DMS53 (cell line): ENCODE measurements around the gene GNA14.
"Not testable (repeated sequence)": the region's sequence is repeated elsewhere in the genome, so short reads cannot be mapped to it uniquely, and the experiment has no call there.

Experiments
- DNase-seq: peaks from one replicate; lab custom pipeline; 2025; lab: John Stamatoyannopoulos, UW

Gene GNA14

DNA sequence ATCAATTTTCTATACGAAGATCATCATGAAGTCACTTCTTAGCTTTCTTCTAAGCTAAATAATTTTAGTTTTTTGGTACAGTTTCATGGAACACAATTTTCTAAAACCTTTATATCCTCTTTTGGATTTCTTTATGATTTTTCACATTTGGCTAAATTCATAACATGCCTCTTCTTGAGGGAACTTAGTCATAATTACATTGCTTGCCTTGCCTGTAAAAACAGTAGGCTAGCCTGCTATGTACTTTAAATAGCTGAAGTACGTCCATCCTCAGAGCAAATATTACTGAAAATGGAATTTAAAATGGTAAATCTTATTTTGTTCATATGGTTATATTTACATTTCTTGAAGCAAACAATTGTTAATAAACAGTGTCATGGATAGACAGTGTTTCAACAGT, 245.8 kb downstream of the GNA14 start:
- no peak for DNase-seq

DNA sequence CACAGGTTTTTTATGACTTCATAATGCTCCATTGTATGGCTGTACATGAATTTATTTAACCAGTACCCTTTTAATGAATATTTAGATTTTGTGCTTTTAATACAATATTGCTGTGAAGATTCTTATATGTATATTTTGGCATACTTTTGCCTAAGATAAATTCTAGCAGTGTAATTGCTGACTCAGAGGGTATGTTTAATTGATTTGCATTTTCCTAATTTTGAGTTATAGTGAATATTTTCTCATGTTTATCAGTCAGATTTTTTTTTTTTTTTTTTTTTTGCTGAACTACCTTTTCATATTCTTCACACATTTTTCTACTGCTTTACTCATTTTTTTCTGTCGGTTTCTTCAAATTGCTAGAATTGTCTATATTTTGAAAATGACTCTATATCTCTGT, 248.2 kb downstream of the GNA14 start:
- DNase-seq, result no peak

DNA sequence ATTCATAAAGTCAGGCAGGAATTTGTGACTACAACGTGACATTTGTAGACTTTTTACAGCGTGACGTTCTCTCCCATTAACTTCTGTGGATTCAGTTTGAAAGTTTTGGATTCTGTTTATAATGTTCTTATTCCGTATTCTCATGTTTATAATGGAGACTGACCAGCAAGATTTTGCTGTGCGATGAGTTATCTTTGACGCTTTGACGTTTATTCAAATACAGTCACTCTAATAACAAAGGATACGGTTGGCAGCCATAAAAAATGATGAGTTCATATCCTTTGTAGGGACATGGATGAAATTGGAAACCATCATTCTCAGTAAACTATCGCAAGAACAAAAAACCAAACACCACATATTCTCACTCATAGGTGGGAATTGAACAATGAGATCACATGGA, 249.5 kb downstream of the GNA14 start:
- not testable (repeated sequence) for DNase-seq

DNA sequence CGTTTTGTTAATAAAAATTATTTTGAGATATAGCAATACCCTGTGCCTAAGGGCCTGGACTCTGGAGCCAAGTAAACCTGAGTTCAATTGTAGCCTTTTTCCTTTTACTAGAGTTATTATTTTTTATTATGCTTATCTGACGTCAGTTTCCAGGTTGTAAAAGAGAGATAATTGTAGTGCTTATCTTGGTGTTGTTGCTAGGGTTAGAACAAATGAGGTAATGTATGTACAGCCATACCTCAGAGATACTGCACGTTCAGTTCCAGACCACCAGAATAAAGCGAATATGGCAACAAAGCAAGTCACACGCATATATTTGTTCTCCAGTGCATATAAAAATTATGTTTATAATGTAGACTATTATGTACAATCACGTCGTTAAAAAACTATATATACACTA, 255.8 kb downstream of the GNA14 start:
- no peak for DNase-seq

DNA sequence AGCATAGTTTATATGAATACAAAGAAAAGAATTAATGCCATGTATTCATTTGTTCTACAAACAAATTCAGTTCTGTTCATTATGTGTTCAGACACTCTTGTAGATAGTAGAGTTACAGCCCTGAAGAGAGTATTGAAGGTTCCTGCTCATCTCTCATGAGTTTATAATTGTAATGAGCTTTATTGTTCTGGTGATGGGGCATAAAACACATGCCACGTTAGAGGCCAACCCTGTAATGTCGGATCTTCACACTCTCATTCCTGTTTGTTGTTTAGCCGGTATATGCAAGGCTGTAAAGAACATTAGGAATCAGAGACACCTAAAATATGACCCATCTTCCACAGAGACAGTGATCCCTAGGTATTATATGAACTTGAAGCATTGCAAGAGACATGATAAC, 256.3 kb downstream of the GNA14 start:
- DNase-seq, result no peak

DNA sequence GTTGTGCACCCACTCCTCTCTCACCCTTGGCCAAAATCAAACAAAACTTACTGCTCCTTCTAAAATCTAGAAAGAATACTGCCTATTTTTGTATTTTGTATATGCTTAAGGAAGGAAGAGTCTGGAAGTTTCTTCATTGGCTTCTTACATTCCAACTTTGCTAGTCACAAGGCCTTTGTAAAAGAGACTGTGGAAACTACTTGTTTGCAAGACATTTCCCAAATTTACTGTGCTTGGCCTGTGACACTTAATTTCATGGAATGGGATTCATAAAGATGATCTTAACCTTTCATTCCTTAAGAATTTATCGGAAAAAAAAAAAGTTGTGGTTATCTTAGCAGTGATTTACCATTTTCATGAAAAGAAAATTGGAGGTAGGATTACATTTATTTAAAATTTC, 261.9 kb downstream of the GNA14 start:
- DNase-seq, result no peak

DNA sequence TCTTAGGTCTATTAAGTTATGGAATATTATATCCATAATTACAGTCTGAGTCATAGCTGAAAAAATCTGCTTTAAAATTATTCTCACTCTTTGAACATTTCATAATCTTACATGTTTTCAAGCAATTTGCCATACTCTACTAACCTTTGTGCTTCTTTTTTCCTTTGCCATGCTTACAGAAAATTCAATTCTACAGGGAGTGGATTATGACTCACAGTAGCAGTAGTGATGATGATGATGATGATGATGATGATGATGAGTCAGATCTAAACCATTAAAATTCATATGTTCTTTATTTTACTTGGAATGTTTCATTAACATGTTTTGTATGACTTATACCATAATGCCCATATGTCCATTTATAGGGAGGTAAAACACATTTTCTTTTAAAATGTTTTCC, 263.7 kb downstream of the GNA14 start:
- DNase-seq, result no peak

DNA sequence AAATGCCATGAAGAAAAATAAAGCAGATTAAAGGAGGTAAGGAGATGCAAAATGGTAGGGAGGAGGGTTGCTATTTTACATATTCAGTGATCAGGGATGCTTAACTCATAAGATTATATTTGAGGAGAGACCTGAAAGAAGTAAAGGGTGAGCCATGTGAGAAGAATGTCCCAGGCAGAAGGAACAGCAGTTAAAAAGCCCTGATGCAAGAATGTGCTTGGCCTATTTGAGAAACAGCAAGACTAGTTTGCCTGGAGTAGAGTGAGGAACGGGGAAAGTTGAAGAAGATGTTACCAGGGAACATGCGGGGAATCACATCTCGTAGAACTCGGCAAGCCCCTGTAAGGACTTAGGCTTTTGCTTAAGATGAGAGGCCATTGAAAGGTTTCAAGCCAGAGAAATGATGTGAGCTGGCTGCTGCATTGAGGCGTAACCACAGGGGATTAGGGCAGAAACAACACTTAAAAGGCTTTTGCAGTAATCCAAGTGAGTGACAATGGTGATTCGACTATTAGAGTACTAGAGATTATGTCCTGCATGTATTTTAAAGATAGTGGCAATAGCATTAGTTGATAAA, 272.1 kb downstream of the GNA14 start:
- DNase-seq, result no peak

DNA sequence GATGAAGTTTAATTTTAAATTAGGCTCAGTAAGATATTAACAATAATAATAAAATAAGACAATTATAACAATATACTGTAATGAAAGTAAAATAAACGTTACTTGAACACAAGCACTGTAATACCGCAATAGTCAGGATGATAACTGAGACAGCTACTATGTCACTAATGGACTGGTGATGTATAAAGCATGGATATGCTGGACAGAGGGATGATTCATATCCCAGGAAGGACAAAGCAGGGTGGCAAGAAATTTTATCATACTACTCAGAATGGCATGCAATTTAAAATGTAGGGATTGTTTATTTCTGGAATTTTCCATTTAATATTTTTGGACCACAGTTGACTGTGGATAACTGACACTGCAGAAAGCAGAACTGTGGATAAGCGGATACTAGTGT, 273.9 kb downstream of the GNA14 start:
- no peak for DNase-seq
